Glutamatergic neuron (in vitro differentiated cells): Measurements from ENCODE around the gene PCDH11Y. TPM values are rescaled to one million over a fixed set of nuclear protein-coding genes. Genes with fewer than 3 reads are reported as not detected.
"Not testable (repeated sequence)": the region's sequence is repeated elsewhere in the genome, so short reads cannot be mapped to it uniquely, and the experiment has no call there.

Source experiments
- DNase-seq: peaks from one replicate; pipeline ENCODE4 v3.0.0; 2022
- H3K27ac Mint-ChIP-seq: one replicate; pipeline ENCODE4 v1.8.0; 2020; ENCODE audit warnings: mild to moderate bottlenecking, mixed read lengths, inconsistent platforms; ENCODE audit not compliant: unreplicated experiment
- H3K27me3 Mint-ChIP-seq: one replicate; pipeline ENCODE4 v1.8.0; 2020; ENCODE audit warnings: mild to moderate bottlenecking, moderate library complexity, mixed read lengths, inconsistent platforms; ENCODE audit not compliant: unreplicated experiment
- H3K36me3 Mint-ChIP-seq: one replicate; pipeline ENCODE4 v1.8.0; 2020; ENCODE audit warnings: mild to moderate bottlenecking, mixed read lengths, inconsistent platforms; ENCODE audit not compliant: unreplicated experiment
- H3K4me1 Mint-ChIP-seq: one replicate; pipeline ENCODE4 v1.8.0; 2020; ENCODE audit warnings: mild to moderate bottlenecking, low read depth, mixed read lengths, inconsistent platforms; ENCODE audit not compliant: unreplicated experiment
- H3K4me3 Mint-ChIP-seq: one replicate; pipeline ENCODE4 v1.8.0; 2020; ENCODE audit warnings: mild to moderate bottlenecking, mixed read lengths, inconsistent platforms; ENCODE audit not compliant: unreplicated experiment
- H3K9me3 Mint-ChIP-seq: one replicate; pipeline ENCODE4 v1.8.0; 2020; ENCODE audit warnings: mild to moderate bottlenecking, moderate library complexity, mixed read lengths, inconsistent platforms; ENCODE audit not compliant: unreplicated experiment
- total RNA-seq: library from RNA; stranded (reverse); fragmentation: NEBNext Ultra II Directional; extraction: Animal tissue kit (Norgen Biotek cat#: 25700); gene quantifications from one replicate; pipeline ENCODE4 v1.2.1, GENCODE V29; 2021; ENCODE audit not compliant: unreplicated experiment

The PCDH11Y gene
- total RNA-seq, 1 donor from 2014 or later = 0.93 TPM

GRCh38 chrY:5342220-5342619 lies 342.1 kb downstream of the PCDH11Y start:
- not testable (repeated sequence) for H3K27me3 Mint-ChIP-seq, H3K27ac Mint-ChIP-seq, H3K4me3 Mint-ChIP-seq, H3K9me3 Mint-ChIP-seq, H3K36me3 Mint-ChIP-seq, H3K4me1 Mint-ChIP-seq, DNase-seq

GRCh38 chrY:5543705-5544104 lies 543.6 kb downstream of the PCDH11Y start:
- H3K27me3 Mint-ChIP-seq, H3K36me3 Mint-ChIP-seq, H3K9me3 Mint-ChIP-seq, H3K4me3 Mint-ChIP-seq, H3K27ac Mint-ChIP-seq, H3K4me1 Mint-ChIP-seq, DNase-seq: not testable (repeated sequence)

GRCh38 chrY:5638589-5638988 lies 638.5 kb downstream of the PCDH11Y start:
- H3K27me3 Mint-ChIP-seq, DNase-seq, H3K4me1 Mint-ChIP-seq, H3K9me3 Mint-ChIP-seq, H3K4me3 Mint-ChIP-seq, H3K36me3 Mint-ChIP-seq, H3K27ac Mint-ChIP-seq: not testable (repeated sequence)

- DNase-seq, H3K36me3 Mint-ChIP-seq, H3K9me3 Mint-ChIP-seq, H3K4me1 Mint-ChIP-seq, H3K4me3 Mint-ChIP-seq, H3K27me3 Mint-ChIP-seq, H3K27ac Mint-ChIP-seq: not testable (repeated sequence)
These were observed 679.2 kb downstream of the PCDH11Y start for GRCh38 chrY:5679265-5679664.

GRCh38 chrY:5708727-5709126 lies 708.6 kb downstream of the PCDH11Y start:
- DNase-seq, H3K27ac Mint-ChIP-seq, H3K4me3 Mint-ChIP-seq, H3K27me3 Mint-ChIP-seq, H3K4me1 Mint-ChIP-seq, H3K9me3 Mint-ChIP-seq, H3K36me3 Mint-ChIP-seq: not testable (repeated sequence)

- H3K4me3 Mint-ChIP-seq, H3K4me1 Mint-ChIP-seq, DNase-seq, H3K27me3 Mint-ChIP-seq, H3K9me3 Mint-ChIP-seq, H3K27ac Mint-ChIP-seq, H3K36me3 Mint-ChIP-seq: not testable (repeated sequence)
These were observed 709.8 kb downstream of the PCDH11Y start for GRCh38 chrY:5709788-5710381.

- H3K4me1 Mint-ChIP-seq, H3K27ac Mint-ChIP-seq, H3K4me3 Mint-ChIP-seq, H3K9me3 Mint-ChIP-seq, DNase-seq, H3K36me3 Mint-ChIP-seq, H3K27me3 Mint-ChIP-seq: not testable (repeated sequence)
These were observed 761.3 kb downstream of the PCDH11Y start for GRCh38 chrY:5761403-5761802.

GRCh38 chrY:5776485-5776884 lies 776.4 kb downstream of the PCDH11Y start:
- DNase-seq, H3K4me1 Mint-ChIP-seq, H3K27ac Mint-ChIP-seq, H3K4me3 Mint-ChIP-seq, H3K36me3 Mint-ChIP-seq, H3K27me3 Mint-ChIP-seq, H3K9me3 Mint-ChIP-seq: not testable (repeated sequence)
